Liver (tissue), 9 donors: ENCODE data around the gene STOML3. TPM values are rescaled to one million over a fixed set of nuclear protein-coding genes. Genes with fewer than 3 reads are reported as not detected.

Experiments
- DNase-seq: peaks from one replicate; pipeline ENCODE4 v3.0.0-alpha.2; 2017; ENCODE audit warnings: low spot score
- H3K27ac ChIP-seq, 2 donors: one replicate each; pipeline ENCODE4 v1.7.0; 2013; ENCODE audit warnings: inconsistent platforms in 2 of 2, low read length in 2 of 2, control low read depth in 1 of 2, low read depth in 1 of 2, mild to moderate bottlenecking in 1 of 2
- H3K27me3 ChIP-seq, 4 donors: one replicate each; pipeline versions ENCODE4 v1.6.1 to v1.7.0; 2013; ENCODE audit warnings: low read length in 3 of 4, inconsistent platforms in 1 of 4, mild to moderate bottlenecking in 1 of 4, moderate library complexity in 1 of 4; ENCODE audit not compliant: control insufficient read depth in 4 of 4, insufficient read depth in 4 of 4
- H3K36me3 ChIP-seq, 4 donors: one replicate each; pipeline versions ENCODE4 v1.6.1 to v1.7.0; 2013; ENCODE audit warnings: low read length in 3 of 4, mild to moderate bottlenecking in 3 of 4, low read depth in 1 of 4, moderate library complexity in 1 of 4; ENCODE audit not compliant: control insufficient read depth in 4 of 4, insufficient read depth in 3 of 4
- H3K4me1 ChIP-seq, 4 donors: one replicate each; pipeline versions ENCODE4 v1.6.1 to v1.7.0; 2013; ENCODE audit warnings: low read length in 3 of 4, mild to moderate bottlenecking in 3 of 4, moderate library complexity in 1 of 4; ENCODE audit not compliant: control insufficient read depth in 4 of 4, insufficient read depth in 4 of 4
- H3K4me3 ChIP-seq, 3 donors: one replicate each; pipeline versions ENCODE4 v1.6.1 to v1.7.0; 2013; ENCODE audit warnings: low read length in 3 of 3, control low read depth in 1 of 3, low read depth in 1 of 3, mild to moderate bottlenecking in 1 of 3
- H3K9ac ChIP-seq, 2 donors: one replicate each; pipeline ENCODE4 v1.7.0; 2013; ENCODE audit warnings: low read length in 2 of 2, mild to moderate bottlenecking in 2 of 2, moderate library complexity in 2 of 2, control low read depth in 1 of 2, low read depth in 1 of 2
- H3K9me3 ChIP-seq, 4 donors: one replicate each; pipeline versions ENCODE4 v1.6.1 to v1.7.0; 2013; ENCODE audit warnings: low read length in 3 of 4; ENCODE audit not compliant: control insufficient read depth in 4 of 4
- ATF3 ChIP-seq: IDR thresholded peaks from 2 replicates; pipeline ENCODE4 v1.6.1; 2016; ENCODE audit warnings: antibody characterized with exemption
- CTCF ChIP-seq: fragments of 150-350 bp; IDR thresholded peaks from 2 replicates; pipeline ENCODE4 v1.5.1; 2017; ENCODE audit warnings: improper control_type of control experiment, low read depth, low read length; ENCODE audit not compliant: missing input control
- EGR1 ChIP-seq, 2 donors: IDR thresholded peaks; 2 replicates each; pipeline ENCODE4 v1.6.1; 2016 to 2018; ENCODE audit warnings: antibody characterized with exemption in 2 of 2, low read depth in 2 of 2
- FOXA2 ChIP-seq: IDR thresholded peaks from 2 replicates; pipeline ENCODE4 v1.6.1; 2016; ENCODE audit warnings: antibody characterized with exemption
- GABPA ChIP-seq, 2 donors: IDR thresholded peaks in 1 of 2; conservative IDR thresholded peaks in 1 of 2; 2 replicates each; pipeline ENCODE4 v1.6.1; 2016; ENCODE audit warnings: antibody characterized with exemption in 2 of 2, mild to moderate bottlenecking in 1 of 2, moderate library complexity in 1 of 2
- HNF4A ChIP-seq, 2 donors: conservative IDR thresholded peaks; 2 replicates each; pipeline ENCODE4 v1.6.1; 2016; ENCODE audit warnings: antibody characterized with exemption in 2 of 2, mild to moderate bottlenecking in 2 of 2
- HNF4G ChIP-seq: IDR thresholded peaks from 2 replicates; pipeline ENCODE4 v1.6.1; 2016; ENCODE audit warnings: antibody characterized with exemption
- JUND ChIP-seq, 2 donors: IDR thresholded peaks; 2 replicates each; pipeline ENCODE4 v1.6.1; 2016; ENCODE audit warnings: antibody characterized with exemption in 2 of 2
- MAX ChIP-seq: IDR thresholded peaks from 2 replicates; pipeline ENCODE4 v1.6.1; 2016; ENCODE audit warnings: antibody characterized with exemption
- NR2F2 ChIP-seq: IDR thresholded peaks from 2 replicates; pipeline ENCODE4 v1.6.1; 2016; ENCODE audit warnings: antibody characterized with exemption
- RAD21 ChIP-seq, 2 donors: IDR thresholded peaks; 2 replicates each; pipeline ENCODE4 v1.6.1; 2016; ENCODE audit warnings: antibody characterized with exemption in 2 of 2, mild to moderate bottlenecking in 2 of 2
- REST ChIP-seq: IDR thresholded peaks from 2 replicates; pipeline ENCODE4 v1.6.1; 2016; ENCODE audit warnings: antibody characterized with exemption, mild to moderate bottlenecking
- RXRA ChIP-seq, 2 donors: IDR thresholded peaks; 2 replicates each; pipeline ENCODE4 v1.6.1; 2017 to 2018; ENCODE audit warnings: antibody characterized with exemption in 2 of 2, mild to moderate bottlenecking in 1 of 2
- SP1 ChIP-seq: IDR thresholded peaks from 2 replicates; pipeline ENCODE4 v1.6.1; 2018; ENCODE audit warnings: antibody characterized with exemption, mild to moderate bottlenecking
- TAF1 ChIP-seq: conservative IDR thresholded peaks from 2 replicates; pipeline ENCODE4 v1.6.1; 2016; ENCODE audit warnings: antibody characterized with exemption, mild to moderate bottlenecking
- YY1 ChIP-seq: IDR thresholded peaks from 2 replicates; pipeline ENCODE4 v1.6.1; 2016; ENCODE audit warnings: antibody characterized with exemption, mild to moderate bottlenecking
- ZBTB33 ChIP-seq: IDR thresholded peaks from 2 replicates; pipeline ENCODE4 v1.6.1; 2016; ENCODE audit warnings: antibody characterized with exemption
- WGBS: extraction: QIAGEN DNeasy Blood & Tissue Kit; methylation state at CpG from one replicate; pipeline ENCODE4 v1.1.7; 2013; 5-methylcytosine and 5-hydroxymethylcytosine counted together
- polyA plus RNA-seq, 2 donors: library from polyadenylated mRNA; stranded (reverse) in 1 of 2; unstranded in 1 of 2; fragments of 200-250 nt in 1 of 2; fragments of >200 nt in 1 of 2; fragmentation: Nextera tagmentation in 1 of 2; extraction: Ambion mirVana in 1 of 2; gene quantifications; one replicate each; pipeline versions ENCODE4 v1.2.1 to v1.2.3, GENCODE V29; 2013 to 2015
- total RNA-seq, 2 donors: library from RNA; depleted of rRNA; stranded (reverse); fragments of >200 nt; gene quantifications; one replicate each; pipeline ENCODE4 v1.2.3, GENCODE V29; 2014
- donor health status: healthy.
- donor health status: healthy.
- donor health status: healthy.
- donor health status: healthy.
- donor health status: healthy.

STOML3 gene
- total and polyA plus RNA-seq, 4 donors: not detected

GRCh38 chr13:39020853-39021462, 30.3 kb upstream of the STOML3 start (continued):
- TF ChIP-seq YY1 (no peak), TAF1 (no peak), MAX (no peak), RAD21 (IDR thresholded peaks at IDR 0.05) (no peak), EGR1 (IDR thresholded peaks at IDR 0.05; ENCODE audit: low read depth in 2 of 2) (no peak)

- DNase-seq: no peak
- Histone ChIP-seq H3K27ac (no peak overlapping the region), H3K27me3 (no peaks in the 10 kb centered on the region), H3K4me3 (no peak overlapping the region), H3K4me1 (peaks cover 0 to 3% (median 1%) of the 10 kb centered on the region in 4 donors), H3K36me3 (peaks cover 6 to 58% (median 35%) of the 10 kb centered on the region in 4 donors), H3K9ac (no peak overlapping the region), H3K9me3 (no peaks in the 10 kb centered on the region)
- no peak for TF ChIP-seq HNF4G
- TF ChIP-seq RAD21 (IDR thresholded peaks at IDR 0.05): peak; percentile 58 to 69
- no peak for TF ChIP-seq EGR1 (IDR thresholded peaks at IDR 0.05; ENCODE audit: low read depth in 2 of 2)
- TF ChIP-seq CTCF: peak; percentile 13
- TF ChIP-seq REST: no peak
- TF ChIP-seq JUND (IDR thresholded peaks at IDR 0.05): no peak
- WGBS: 27% methylated on average over 2 of the region's 2 CpGs
Measured at GRCh38 chr13:39016787-39017186, 26.2 kb upstream of the STOML3 start.

GRCh38 chr13:39016087-39016486, 25.5 kb upstream of the STOML3 start:
- Histone ChIP-seq H3K27ac (no peak overlapping the region), H3K36me3 (peaks cover 6 to 54% (median 36%) of the 10 kb centered on the region in 4 donors), H3K27me3 (no peaks in the 10 kb centered on the region), H3K4me1 (peaks cover 0 to 4% (median 2%) of the 10 kb centered on the region in 4 donors), H3K4me3 (no peak overlapping the region), H3K9ac (no peak overlapping the region), H3K9me3 (no peaks in the 10 kb centered on the region)
- WGBS: 90% methylated on average over 1 of the region's 1 CpG
- no peak for DNase-seq
- TF ChIP-seq REST (no peak), SP1 (no peak), TAF1 (no peak), ZBTB33 (no peak), EGR1 (IDR thresholded peaks at IDR 0.05; ENCODE audit: low read depth in 2 of 2) (no peak), HNF4A (conservative IDR thresholded peaks at IDR 0.05) (no peak), GABPA (IDR thresholded peaks at IDR 0.05 in 1 of 2, conservative IDR thresholded peaks at IDR 0.05 in 1 of 2) (no peak), ATF3 (no peak), HNF4G (no peak), NR2F2 (no peak), MAX (no peak), YY1 (no peak), RXRA (IDR thresholded peaks at IDR 0.05) (no peak), FOXA2 (no peak)
